GM18502 (cell line): ENCODE measurements around the gene RAB3IP.

Source experiments
- ATAC-seq: cut with Tn5 transposase; IDR thresholded peaks from one replicate; pipeline ENCODE4 v1.9.1; 2021; ENCODE audit warnings: mild to moderate bottlenecking; ENCODE audit not compliant: unreplicated experiment, poor library complexity

Gene RAB3IP

GRCh38 chr12:69738351-69739286 is at the start of gene RAB3IP:
TSS of gene RAB3IP (plus strand) at chr12:69738860. CDS start at chr12:69755409, 16,549 bp downstream.
- peak; percentile 85 for ATAC-seq

GRCh38 chr12:69689638-69690037 is 49.0 kb upstream of the RAB3IP start:
- no peak for ATAC-seq

- ATAC-seq, result no peak
These were observed 44.5 kb upstream of the RAB3IP start for GRCh38 chr12:69694123-69694522.

GRCh38 chr12:69698054-69698453 is 40.6 kb upstream of the RAB3IP start:
- ATAC-seq, result no peak

- ATAC-seq, result no peak
These were observed 39.7 kb upstream of the RAB3IP start, which contains the start of gene BEST3 for GRCh38 chr12:69698769-69699540. TSS of gene BEST3 (minus strand) at chr12:69699303. CDS start at chr12:69697798, 1,505 bp downstream.

GRCh38 chr12:69701826-69702225 is 36.8 kb upstream of the RAB3IP start:
- no peak for ATAC-seq

- no peak for ATAC-seq
These were observed 35.5 kb upstream of the RAB3IP start for GRCh38 chr12:69703146-69703642.

- no peak for ATAC-seq
These were observed 34.3 kb upstream of the RAB3IP start for GRCh38 chr12:69704357-69704756.

GRCh38 chr12:69708649-69709048 is 30.0 kb upstream of the RAB3IP start:
- no peak for ATAC-seq

- ATAC-seq, result no peak
These were observed 25.8 kb upstream of the RAB3IP start for GRCh38 chr12:69712826-69713225.

GRCh38 chr12:69714542-69714941 is 24.1 kb upstream of the RAB3IP start:
- ATAC-seq, result no peak

GRCh38 chr12:69719336-69720316 is 19.0 kb upstream of the RAB3IP start:
- ATAC-seq, result no peak

- no peak for ATAC-seq
These were observed 17.9 kb upstream of the RAB3IP start for GRCh38 chr12:69720750-69721149.

- no peak for ATAC-seq
These were observed 11.7 kb upstream of the RAB3IP start for GRCh38 chr12:69726922-69727321.

GRCh38 chr12:69732088-69732487 is 6.6 kb upstream of the RAB3IP start:
- ATAC-seq, result no peak

GRCh38 chr12:69733638-69734037 is 5.0 kb upstream of the RAB3IP start:
- ATAC-seq, result no peak

- ATAC-seq, result peak; percentile 45
These were observed 879 bp downstream of the RAB3IP start for GRCh38 chr12:69739287-69740191.

- ATAC-seq, result no peak
These were observed 5.4 kb downstream of the RAB3IP start for GRCh38 chr12:69744109-69744508.

GRCh38 chr12:69751476-69751875 is 12.8 kb downstream of the RAB3IP start:
- peak; percentile 57 for ATAC-seq
